ENCODE results near the gene AGBL1.

Gene AGBL1

GRCh38 chr15:86797135-86797534, 717.5 kb downstream of the AGBL1 start:
- no peak overlapping the region for H2AFZ ChIP-seq (ENCODE audit: low read length)
- H3K9ac ChIP-seq (ENCODE audit: low read depth, low read length, poor library complexity): no peak overlapping the region
- WGBS, 2 donors (ENCODE audit: extremely low coverage in 2 of 2, insufficient read length in 2 of 2, insufficient replicate concordance in 1 of 2): no CpG with 5 or more reads among the region's 3 CpGs
- H3K27me3 ChIP-seq (ENCODE audit: control insufficient read depth in 3 of 3, insufficient read depth in 3 of 3, low read depth in 1 of 3, low read length in 3 of 3): no peaks in the 10 kb centered on the region
- no peak overlapping the region for H2BK15ac ChIP-seq (ENCODE audit: low read length)
- no peaks in the 10 kb centered on the region for H3K36me3 ChIP-seq (replicated peaks in 1 of 2; ENCODE audit: control insufficient read depth in 2 of 2, insufficient read depth in 2 of 2, low read length in 2 of 2)
- H3K4me3 ChIP-seq (ENCODE audit: low read length in 2 of 2): no peak overlapping the region
- no peak overlapping the region for H4K91ac ChIP-seq (ENCODE audit: low read depth, low read length, poor library complexity)
- H4K8ac ChIP-seq (ENCODE audit: low read depth, low read length): no peak overlapping the region
- H3K14ac ChIP-seq (ENCODE audit: low read length): no peak overlapping the region
- no peaks in the 10 kb centered on the region for H3K79me1 ChIP-seq (ENCODE audit: low read depth, low read length)
- H3K18ac ChIP-seq (ENCODE audit: low read length): no peak overlapping the region
- H3K23ac ChIP-seq (ENCODE audit: low read depth, low read length, poor library complexity): no peak overlapping the region
- no peak overlapping the region for H2BK12ac ChIP-seq (ENCODE audit: low read length)
- no peak for DNase-seq (ENCODE audit: low spot score)
- no peak overlapping the region for H3K4ac ChIP-seq (ENCODE audit: low read length)
- no peaks in the 10 kb centered on the region for H3K4me1 ChIP-seq (ENCODE audit: control insufficient read depth in 2 of 2, insufficient read depth in 1 of 2, low read depth in 1 of 2, low read length in 2 of 2)
- no peak overlapping the region for H2BK5ac ChIP-seq (ENCODE audit: low read length)
- H2BK120ac ChIP-seq (ENCODE audit: low read depth, low read length): no peak overlapping the region
- H3K4me2 ChIP-seq (ENCODE audit: insufficient read depth, low read length, poor library complexity, severe bottlenecking): no peak overlapping the region
- H3K9me3 ChIP-seq (replicated peaks in 1 of 2; ENCODE audit: control insufficient read depth in 2 of 2, insufficient read depth in 1 of 2, low read depth in 1 of 2, low read length in 2 of 2): no peaks in the 10 kb centered on the region
- no peak overlapping the region for H2AK5ac ChIP-seq (ENCODE audit: low read depth, low read length)
- H3K27ac ChIP-seq (replicated peaks; ENCODE audit: low read length): no peak overlapping the region

GRCh38 chr15:86799226-86799625, 719.6 kb downstream of the AGBL1 start:
- Histone ChIP-seq H3K79me1 (ENCODE audit: low read depth, low read length) (no peaks in the 10 kb centered on the region), H4K91ac (ENCODE audit: low read depth, low read length, poor library complexity) (no peak overlapping the region), H2AK5ac (ENCODE audit: low read depth, low read length) (no peak overlapping the region), H3K27me3 (ENCODE audit: control insufficient read depth in 3 of 3, insufficient read depth in 3 of 3, low read depth in 1 of 3, low read length in 3 of 3) (no peaks in the 10 kb centered on the region), H2BK120ac (ENCODE audit: low read depth, low read length) (no peak overlapping the region), H3K18ac (ENCODE audit: low read length) (no peak overlapping the region), H3K36me3 (replicated peaks in 1 of 2; ENCODE audit: control insufficient read depth in 2 of 2, insufficient read depth in 2 of 2, low read length in 2 of 2) (no peaks in the 10 kb centered on the region), H2BK5ac (ENCODE audit: low read length) (no peak overlapping the region), H2AFZ (ENCODE audit: low read length) (no peak overlapping the region), H3K23ac (ENCODE audit: low read depth, low read length, poor library complexity) (no peak overlapping the region), H2BK15ac (ENCODE audit: low read length) (no peak overlapping the region), H3K9ac (ENCODE audit: low read depth, low read length, poor library complexity) (no peak overlapping the region), H3K4ac (ENCODE audit: low read length) (no peak overlapping the region), H2BK12ac (ENCODE audit: low read length) (no peak overlapping the region), H3K9me3 (replicated peaks in 1 of 2; ENCODE audit: control insufficient read depth in 2 of 2, insufficient read depth in 1 of 2, low read depth in 1 of 2, low read length in 2 of 2) (no peaks in the 10 kb centered on the region), H4K8ac (ENCODE audit: low read depth, low read length) (no peak overlapping the region), H3K4me2 (ENCODE audit: insufficient read depth, low read length, poor library complexity, severe bottlenecking) (no peak overlapping the region), H3K4me3 (ENCODE audit: low read length in 2 of 2) (no peak overlapping the region), H3K27ac (replicated peaks; ENCODE audit: low read length) (no peak overlapping the region), H3K4me1 (ENCODE audit: control insufficient read depth in 2 of 2, insufficient read depth in 1 of 2, low read depth in 1 of 2, low read length in 2 of 2) (no peaks in the 10 kb centered on the region), H3K14ac (ENCODE audit: low read length) (no peak overlapping the region)
- DNase-seq (ENCODE audit: low spot score): no peak
- no CpG with 5 or more reads among the region's 3 CpGs for WGBS, 2 donors (ENCODE audit: extremely low coverage in 2 of 2, insufficient read length in 2 of 2, insufficient replicate concordance in 1 of 2)

DNA sequence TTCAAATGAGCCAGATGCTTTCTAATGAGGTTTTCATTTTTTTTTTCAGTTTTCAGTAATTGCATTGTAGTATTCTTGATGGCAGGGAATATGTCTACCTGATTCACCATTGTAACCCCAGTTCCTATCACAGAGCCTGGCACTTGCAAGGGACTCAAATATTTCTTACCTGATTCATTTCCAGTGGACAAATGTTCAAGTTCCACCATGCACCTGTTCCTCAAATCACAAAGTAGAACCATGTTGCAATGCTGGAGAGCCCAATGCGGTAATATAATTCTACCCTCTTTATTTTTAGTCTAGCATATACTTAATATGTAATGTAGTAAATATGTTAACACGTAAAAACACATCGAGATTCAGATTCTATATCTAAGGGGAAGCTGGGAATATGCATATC, 722.6 kb downstream of the AGBL1 start:
- Histone ChIP-seq H2BK120ac (ENCODE audit: low read depth, low read length) (no peak overlapping the region), H3K14ac (ENCODE audit: low read length) (no peak overlapping the region), H2BK5ac (ENCODE audit: low read length) (no peak overlapping the region), H3K9me3 (replicated peaks in 1 of 2; ENCODE audit: control insufficient read depth in 2 of 2, insufficient read depth in 1 of 2, low read depth in 1 of 2, low read length in 2 of 2) (peaks cover 0 to 1% of the 10 kb centered on the region in 2 donors), H3K36me3 (replicated peaks in 1 of 2; ENCODE audit: control insufficient read depth in 2 of 2, insufficient read depth in 2 of 2, low read length in 2 of 2) (no peaks in the 10 kb centered on the region), H2BK15ac (ENCODE audit: low read length) (no peak overlapping the region), H3K4me1 (ENCODE audit: control insufficient read depth in 2 of 2, insufficient read depth in 1 of 2, low read depth in 1 of 2, low read length in 2 of 2) (no peaks in the 10 kb centered on the region), H3K79me1 (ENCODE audit: low read depth, low read length) (no peaks in the 10 kb centered on the region), H2AFZ (ENCODE audit: low read length) (no peak overlapping the region), H2AK5ac (ENCODE audit: low read depth, low read length) (no peak overlapping the region), H2BK12ac (ENCODE audit: low read length) (no peak overlapping the region), H3K4me2 (ENCODE audit: insufficient read depth, low read length, poor library complexity, severe bottlenecking) (no peak overlapping the region), H3K4me3 (ENCODE audit: low read length in 2 of 2) (no peak overlapping the region), H3K4ac (ENCODE audit: low read length) (no peak overlapping the region), H3K9ac (ENCODE audit: low read depth, low read length, poor library complexity) (no peak overlapping the region), H3K27me3 (ENCODE audit: control insufficient read depth in 3 of 3, insufficient read depth in 3 of 3, low read depth in 1 of 3, low read length in 3 of 3) (no peaks in the 10 kb centered on the region), H4K8ac (ENCODE audit: low read depth, low read length) (no peak overlapping the region), H3K27ac (replicated peaks; ENCODE audit: low read length) (no peak overlapping the region), H3K18ac (ENCODE audit: low read length) (no peak overlapping the region), H4K91ac (ENCODE audit: low read depth, low read length, poor library complexity) (no peak overlapping the region), H3K23ac (ENCODE audit: low read depth, low read length, poor library complexity) (no peak overlapping the region)
- no CpG with 5 or more reads among the region's 3 CpGs for WGBS, 2 donors (ENCODE audit: extremely low coverage in 2 of 2, insufficient read length in 2 of 2, insufficient replicate concordance in 1 of 2)
- no peak for DNase-seq (ENCODE audit: low spot score)

DNA sequence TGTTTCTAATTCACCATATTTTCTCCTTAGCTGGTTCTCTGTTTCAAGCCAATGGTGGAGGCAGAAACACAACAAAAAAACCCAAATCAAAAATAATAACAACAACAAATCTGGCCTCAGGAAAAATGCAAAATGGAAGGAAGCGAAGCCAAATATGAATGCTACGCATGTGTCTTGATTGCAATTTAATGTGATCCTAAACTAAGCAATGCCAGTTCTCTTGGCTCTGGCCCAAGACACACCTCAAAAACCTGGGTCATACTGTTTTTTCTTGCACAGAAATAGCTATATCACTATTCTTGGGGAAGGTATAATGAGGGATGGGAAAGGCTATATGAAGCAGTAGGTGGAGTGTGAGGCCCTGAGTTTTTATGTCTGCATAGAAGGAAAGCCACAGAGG, 724.7 kb downstream of the AGBL1 start:
- no peak for DNase-seq (ENCODE audit: low spot score)
- WGBS, 2 donors (ENCODE audit: extremely low coverage in 2 of 2, insufficient read length in 2 of 2, insufficient replicate concordance in 1 of 2): no CpG with 5 or more reads among the region's 2 CpGs
- H4K91ac ChIP-seq (ENCODE audit: low read depth, low read length, poor library complexity): no peak overlapping the region

More for the DNA sequence above, 724.7 kb downstream of the AGBL1 start:
- no peak overlapping the region for H3K4me3 ChIP-seq (ENCODE audit: low read length in 2 of 2)
- H4K8ac ChIP-seq (ENCODE audit: low read depth, low read length): no peak overlapping the region
- no peak overlapping the region for H2BK5ac ChIP-seq (ENCODE audit: low read length)
- H3K23ac ChIP-seq (ENCODE audit: low read depth, low read length, poor library complexity): no peak overlapping the region
- H3K14ac ChIP-seq (ENCODE audit: low read length): no peak overlapping the region
- no peaks in the 10 kb centered on the region for H3K27me3 ChIP-seq (ENCODE audit: control insufficient read depth in 3 of 3, insufficient read depth in 3 of 3, low read depth in 1 of 3, low read length in 3 of 3)
- H3K79me1 ChIP-seq (ENCODE audit: low read depth, low read length): no peaks in the 10 kb centered on the region
- no peaks in the 10 kb centered on the region for H3K36me3 ChIP-seq (replicated peaks in 1 of 2; ENCODE audit: control insufficient read depth in 2 of 2, insufficient read depth in 2 of 2, low read length in 2 of 2)
- H3K18ac ChIP-seq (ENCODE audit: low read length): no peak overlapping the region
- no peak overlapping the region for H2AFZ ChIP-seq (ENCODE audit: low read length)
- H3K4me1 ChIP-seq (ENCODE audit: control insufficient read depth in 2 of 2, insufficient read depth in 1 of 2, low read depth in 1 of 2, low read length in 2 of 2): no peaks in the 10 kb centered on the region
- H2BK12ac ChIP-seq (ENCODE audit: low read length): no peak overlapping the region
- H3K9me3 ChIP-seq (replicated peaks in 1 of 2; ENCODE audit: control insufficient read depth in 2 of 2, insufficient read depth in 1 of 2, low read depth in 1 of 2, low read length in 2 of 2): peaks cover 0 to 1% of the 10 kb centered on the region in 2 donors
- H2AK5ac ChIP-seq (ENCODE audit: low read depth, low read length): no peak overlapping the region
- no peak overlapping the region for H3K4ac ChIP-seq (ENCODE audit: low read length)
- H3K27ac ChIP-seq (replicated peaks; ENCODE audit: low read length): no peak overlapping the region
- H3K4me2 ChIP-seq (ENCODE audit: insufficient read depth, low read length, poor library complexity, severe bottlenecking): no peak overlapping the region
- no peak overlapping the region for H2BK120ac ChIP-seq (ENCODE audit: low read depth, low read length)
- no peak overlapping the region for H3K9ac ChIP-seq (ENCODE audit: low read depth, low read length, poor library complexity)
- H2BK15ac ChIP-seq (ENCODE audit: low read length): no peak overlapping the region
